GM12878 (cell line): ENCODE measurements around the gene ZNF544. TPM values are rescaled to one million over a fixed set of nuclear protein-coding genes. Genes with fewer than 3 reads are reported as not detected.

Source experiments
- ATAC-seq: fragments of 200-7000 bp; cut with Tn5 transposase; 3 replicates; pipeline ENCODE4 v1.9.1; 2020; ENCODE audit warnings: mild to moderate bottlenecking, moderate library complexity
- BruUV-seq: library from RNA; stranded (reverse); fragments of 400-500 nt; replicated peaks from 2 replicates; lab custom pipeline; 2021; lab: Mats Ljungman, UMichigan
- CTCF ChIA-PET: fragments of 300-600 bp; sonication (Branson Sonifier 250); formaldehyde crosslinking; extraction: SDS; loops from one replicate; lab custom pipeline; 2021; ENCODE audit warnings: inconsistent platforms; lab: Yijun Ruan, JAX
- POLR2A ChIA-PET: fragments of 350-600 bp; formaldehyde crosslinking; extraction: SDS; loops from one replicate; lab custom pipeline; 2021; ENCODE audit warnings: inconsistent platforms; lab: Charles Lee
- RAD21 ChIA-PET: fragments of 300-600 bp; sonication (Branson Sonifier 250); formaldehyde crosslinking; loops from one replicate; lab custom pipeline; 2023; ENCODE audit warnings: antibody characterized with exemption; ENCODE audit not compliant: unreplicated experiment; lab: Charles Lee
- SMC1A ChIA-PET: fragments of 300-600 bp; sonication (Branson Sonifier 250); formaldehyde crosslinking; loops from one replicate; lab custom pipeline; 2023; ENCODE audit not compliant: unreplicated experiment, uncharacterized antibody; lab: Charles Lee
- DNase-seq: peaks from one replicate; pipeline ENCODE4 v3.0.0-alpha.2; 2011; ENCODE audit warnings: low read depth, low spot score
- FAIRE-seq: peaks from 3 replicates; lab custom pipeline; 2011; peaks lifted over from hg19 to GRCh38; lab: Jason Lieb, UNC
- H2AFZ ChIP-seq: 2 replicates; pipeline ENCODE4 v1.6.0; 2011; ENCODE audit warnings: low read depth, low read length, control low read depth; ENCODE audit not compliant: control insufficient read depth
- H3K27ac ChIP-seq: 2 replicates; pipeline ENCODE4 v1.5.1; 2011; ENCODE audit warnings: control low read depth; ENCODE audit not compliant: control insufficient read depth, insufficient read depth
- H3K27me3 ChIP-seq, 2 experiments: replicated peaks in 1 of 2; 2 replicates each; pipeline versions ENCODE4 v1.6.0 to v1.6.1; 2011; ENCODE audit warnings: low read length in 1 of 2; ENCODE audit not compliant: control insufficient read depth in 2 of 2, insufficient read depth in 2 of 2
- H3K36me3 ChIP-seq, 2 experiments: 2 replicates each; pipeline ENCODE4 v1.5.1; 2011; ENCODE audit warnings: low read length in 1 of 2; ENCODE audit not compliant: control insufficient read depth in 2 of 2, insufficient read depth in 2 of 2
- H3K4me1 ChIP-seq: 2 replicates; pipeline ENCODE4 v1.6.1; 2011; ENCODE audit warnings: mild to moderate bottlenecking, low read length, moderate library complexity, mixed read lengths; ENCODE audit not compliant: control insufficient read depth, insufficient read depth
- H3K4me2 ChIP-seq: 2 replicates; pipeline ENCODE4 v1.6.0; 2011; ENCODE audit warnings: control low read depth; ENCODE audit not compliant: control insufficient read depth, insufficient read depth
- H3K4me3 ChIP-seq: fragments of 200-600 bp; sonication (generic); 2 replicates; pipeline ENCODE4 v1.5.1; 2016
- H3K79me2 ChIP-seq: 2 replicates; pipeline ENCODE4 v1.6.0; 2011; ENCODE audit warnings: low read length; ENCODE audit not compliant: control insufficient read depth, insufficient read depth
- H3K9ac ChIP-seq: 2 replicates; pipeline ENCODE4 v1.8.0; 2011; ENCODE audit warnings: low read length, control low read depth, mixed read lengths; ENCODE audit not compliant: control insufficient read depth, insufficient read depth
- H3K9me3 ChIP-seq: replicated peaks from 3 replicates; pipeline ENCODE4 v1.5.1; 2011; ENCODE audit warnings: mild to moderate bottlenecking, low read length; ENCODE audit not compliant: control insufficient read depth, insufficient read depth
- H4K20me1 ChIP-seq: 2 replicates; pipeline ENCODE4 v1.6.0; 2011; ENCODE audit not compliant: control insufficient read depth, insufficient read depth
- BCL11A ChIP-seq: IDR thresholded peaks from 2 replicates; pipeline ENCODE4 v1.6.1; 2011; ENCODE audit warnings: low read depth, low read length
- BHLHE40 ChIP-seq, 2 experiments: fragments of 450-650 bp in 1 of 2; IDR thresholded peaks; 2 replicates each; pipeline ENCODE4 v1.6.1; 2011 to 2017; ENCODE audit warnings: low read depth in 2 of 2, borderline replicate concordance in 1 of 2, improper control_type of control experiment in 1 of 2, low read length in 1 of 2, mild to moderate bottlenecking in 1 of 2
- BRCA1 ChIP-seq: IDR thresholded peaks from 2 replicates; pipeline ENCODE4 v1.6.1; 2011; ENCODE audit warnings: low read depth, low read length, improper control_type of control experiment
- EGR1 ChIP-seq, 2 experiments: IDR thresholded peaks; 1 replicate in 1 of 2; 2 replicates in 1 of 2; pipeline ENCODE4 v1.6.1; 2011 to 2012; ENCODE audit warnings: low read depth in 2 of 2, low read length in 2 of 2, borderline replicate concordance in 1 of 2, mild to moderate bottlenecking in 1 of 2, moderate library complexity in 1 of 2
- EP300 ChIP-seq, 2 experiments: fragments of 150-350 bp in 1 of 2; IDR thresholded peaks; 2 replicates each; pipeline ENCODE4 v1.6.1; 2011 to 2012; ENCODE audit warnings: low read depth in 2 of 2, low read length in 2 of 2, borderline replicate concordance in 1 of 2, improper control_type of control experiment in 1 of 2, inconsistent platforms in 1 of 2; ENCODE audit not compliant: control insufficient read depth in 1 of 2
- IKZF1 ChIP-seq: fragments of 450-650 bp; conservative IDR thresholded peaks from 2 replicates; pipeline ENCODE4 v1.6.1; 2017; ENCODE audit warnings: antibody characterized with exemption, mild to moderate bottlenecking
- KAT2A ChIP-seq: conservative IDR thresholded peaks from 2 replicates; pipeline ENCODE4 v1.6.1; 2011; ENCODE audit warnings: low read depth, low read length; ENCODE audit not compliant: control insufficient read depth
- LARP7 ChIP-seq: fragments of 450-650 bp; IDR thresholded peaks from 2 replicates; pipeline ENCODE4 v1.6.1; 2017; ENCODE audit warnings: mild to moderate bottlenecking
- NFXL1 ChIP-seq: fragments of 450-650 bp; IDR thresholded peaks from 2 replicates; pipeline ENCODE4 v1.6.1; 2017; ENCODE audit warnings: antibody characterized with exemption, mild to moderate bottlenecking, borderline replicate concordance
- POLR2AphosphoS5 ChIP-seq: IDR thresholded peaks from 2 replicates; pipeline ENCODE4 v1.6.1; 2011; ENCODE audit warnings: mild to moderate bottlenecking, low read length, inconsistent platforms
- SIN3A ChIP-seq: IDR thresholded peaks from 2 replicates; pipeline ENCODE4 v1.6.1; 2012; ENCODE audit warnings: low read depth, low read length, improper control_type of control experiment
- ZNF384 ChIP-seq: IDR thresholded peaks from 2 replicates; pipeline ENCODE4 v1.6.1; 2012; ENCODE audit warnings: low read depth, mild to moderate bottlenecking, low read length, improper control_type of control experiment, borderline replicate concordance
- WGBS: methylation state at CpG from one replicate; pipeline ENCODE4 v1.1.6; 2016; ENCODE audit warnings: low lambda C conversion rate; ENCODE audit not compliant: insufficient replicate concordance, insufficient coverage; ENCODE audit errors: missing lambda C conversion rate; 5-methylcytosine and 5-hydroxymethylcytosine counted together
- in situ Hi-C: fragments of 300-500 bp; cut with MboI; formaldehyde crosslinking; loops from 9 replicates; pipeline ENCODE4 v1.14.3; 2018; ENCODE audit warnings: mixed read lengths
- intact Hi-C: fragments of 100-400 bp; cut with micrococcal nuclease; formaldehyde crosslinking; loops from one replicate; pipeline ENCODE4 v1.14.2; 2022; ENCODE audit not compliant: unreplicated experiment
- polyA plus RNA-seq, 11 experiments: library from polyadenylated mRNA; depleted of rRNA in 4 of 11; unstranded in 6 of 11; stranded (reverse) in 5 of 11; fragments of >200 nt; fragmentation: Nextera tagmentation in 4 of 11; fragmentation: Illumina TruSeq in 1 of 11; extraction: Ambion mirVana in 4 of 11; extraction: Trizol in 1 of 11; gene quantifications; 1 replicate in 1 of 11; 2 replicates in 10 of 11; pipeline versions ENCODE4 v1.2.1 to v1.2.3, GENCODE V29; 2011 to 2016; ENCODE audit warnings: inconsistent platforms in 2 of 11, missing spikeins in 2 of 11, low read depth in 1 of 11
- total RNA-seq, 4 experiments: library from RNA; depleted of rRNA in 3 of 4; stranded (reverse); fragments of >200 nt in 3 of 4; fragmentation: Illumina TruSeq in 1 of 4; extraction: Trizol in 1 of 4; gene quantifications; 2 replicates each; pipeline versions ENCODE4 v1.2.1 to v1.2.3, GENCODE V29; 2013 to 2021
- TF ChIP-seq, protein P1 (sequence below): fragments of 450-650 bp; IDR thresholded peaks from 2 replicates; pipeline ENCODE4 v1.6.1; 2017; ENCODE audit warnings: mild to moderate bottlenecking, low read depth, inconsistent platforms; ENCODE audit not compliant: poor library complexity, severe bottlenecking

The ZNF544 gene
- total and polyA plus RNA-seq, 10 of the 15 experiments (the other 5 are each of a cell fraction or from before 2014, with no cell fraction given), result 27.3 to 70.1 (median 42.6) TPM

DNA sequence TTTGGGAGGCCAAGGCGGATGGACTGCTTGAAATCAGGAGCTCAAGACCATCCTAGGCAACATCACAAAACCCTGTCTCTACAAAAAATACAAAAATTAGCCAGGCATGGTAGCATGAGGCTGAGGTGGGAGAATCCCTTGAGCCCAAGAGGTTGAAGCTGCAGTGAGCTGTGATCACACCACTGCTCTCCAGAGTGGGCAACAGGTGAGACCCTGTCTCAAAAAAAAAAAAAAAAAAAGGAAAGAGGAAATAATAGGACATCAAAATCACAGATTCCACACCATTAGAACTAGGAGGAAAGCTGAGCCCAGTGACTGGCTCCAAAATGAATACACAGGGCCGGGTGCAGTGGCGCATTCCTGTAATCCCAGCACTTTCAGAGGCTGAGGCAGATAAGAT lies 46.9 kb downstream of the ZNF544 start:
- 96% methylated on average over 3 of the region's 3 CpGs for WGBS
- H4K20me1 ChIP-seq, result no peaks in the 10 kb centered on the region
- DNase-seq (no peak), ATAC-seq (no peak), FAIRE-seq (no peak)
- TF ChIP-seq POLR2AphosphoS5 (no peak), ZNF384 (no peak)
- no peaks in the 10 kb centered on the region for H3K36me3 ChIP-seq
- no peak overlapping the region for H3K4me2 ChIP-seq
- no peak overlapping the region for H3K4me3 ChIP-seq
- no peak overlapping the region for H2AFZ ChIP-seq
- in situ Hi-C loops (loop anchor here (10.0 kb wide), 1 partner anchor 1861 kb away; no protein-coding TSS in a partner anchor), intact Hi-C loops (no loop called here)
- ChIA-PET CTCF (interaction anchor here (0.8 kb wide), 1 partner anchor 34 kb away, joined by 3 read pairs; no protein-coding TSS in a partner anchor), SMC1A (no interaction called here), POLR2A (interaction anchor here (1.1 kb wide), 1 partner anchor 21 kb away, joined by 3 read pairs; no protein-coding TSS in a partner anchor), RAD21 (no interaction called here)
- no peak overlapping the region for H3K27ac ChIP-seq
- no peaks in the 10 kb centered on the region; the same call in 1 of the 2 replicates for H3K4me1 ChIP-seq
- BruUV-seq, result no TSS peak
- no peak overlapping the region for H3K9ac ChIP-seq
- peaks cover 16% of the 10 kb centered on the region for H3K79me2 ChIP-seq
- peaks cover 5% of the 10 kb centered on the region for H3K9me3 ChIP-seq
- no peaks in the 10 kb centered on the region for H3K27me3 ChIP-seq

DNA sequence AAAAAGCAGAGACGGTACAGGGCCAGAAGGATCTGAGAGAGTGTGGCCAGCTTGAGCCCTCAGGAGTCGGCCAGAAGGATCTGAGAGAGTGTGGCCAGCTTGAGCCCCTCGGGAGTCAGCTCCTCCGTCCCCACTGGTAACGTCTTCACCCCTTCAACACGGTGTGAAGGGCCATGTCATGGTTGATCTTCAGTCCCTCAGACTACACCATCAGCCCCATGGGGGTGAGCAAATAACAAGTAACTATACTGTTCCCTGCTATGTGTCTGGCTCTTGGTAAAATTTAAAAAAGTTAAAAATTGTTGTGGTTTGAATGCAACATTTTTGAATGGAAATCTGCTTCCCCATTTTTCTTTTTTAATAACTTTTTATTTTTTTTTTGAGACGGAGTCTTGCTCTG lies 48.5 kb downstream of the ZNF544 start:
- ChIA-PET RAD21 (no interaction called here), CTCF (no interaction called here)
- peaks cover 4% of the 10 kb centered on the region for H3K9me3 ChIP-seq
- TF ChIP-seq SIN3A (no peak), BRCA1 (no peak), EP300 (IDR thresholded peaks at IDR 0.05; ENCODE audit: borderline replicate concordance in 1 of 2, control insufficient read depth in 1 of 2, low read depth in 2 of 2, low read length in 2 of 2) (no peak), IKZF1 (no peak), LARP7 (no peak), KAT2A (no peak), EGR1 (IDR thresholded peaks at IDR 0.05; ENCODE audit: borderline replicate concordance in 1 of 2, low read depth in 2 of 2, low read length in 2 of 2) (no peak), BCL11A (no peak), BHLHE40 (IDR thresholded peaks at IDR 0.05; ENCODE audit: borderline replicate concordance in 1 of 2, low read depth in 2 of 2, low read length in 1 of 2) (no peak), NFXL1 (no peak)
- TF ChIP-seq, protein P1, sequence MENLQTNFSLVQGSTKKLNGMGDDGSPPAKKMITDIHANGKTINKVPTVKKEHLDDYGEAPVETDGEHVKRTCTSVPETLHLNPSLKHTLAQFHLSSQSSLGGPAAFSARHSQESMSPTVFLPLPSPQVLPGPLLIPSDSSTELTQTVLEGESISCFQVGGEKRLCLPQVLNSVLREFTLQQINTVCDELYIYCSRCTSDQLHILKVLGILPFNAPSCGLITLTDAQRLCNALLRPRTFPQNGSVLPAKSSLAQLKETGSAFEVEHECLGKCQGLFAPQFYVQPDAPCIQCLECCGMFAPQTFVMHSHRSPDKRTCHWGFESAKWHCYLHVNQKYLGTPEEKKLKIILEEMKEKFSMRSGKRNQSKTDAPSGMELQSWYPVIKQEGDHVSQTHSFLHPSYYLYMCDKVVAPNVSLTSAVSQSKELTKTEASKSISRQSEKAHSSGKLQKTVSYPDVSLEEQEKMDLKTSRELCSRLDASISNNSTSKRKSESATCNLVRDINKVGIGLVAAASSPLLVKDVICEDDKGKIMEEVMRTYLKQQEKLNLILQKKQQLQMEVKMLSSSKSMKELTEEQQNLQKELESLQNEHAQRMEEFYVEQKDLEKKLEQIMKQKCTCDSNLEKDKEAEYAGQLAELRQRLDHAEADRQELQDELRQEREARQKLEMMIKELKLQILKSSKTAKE, result no peak
- TF ChIP-seq, all 136 proteins: peak for 0
- H2AFZ ChIP-seq, result no peak overlapping the region
- H3K27me3 ChIP-seq, result no peaks in the 10 kb centered on the region
- no peak overlapping the region for H3K4me3 ChIP-seq
- in situ Hi-C loops, result loop anchor here (10.0 kb wide), 1 partner anchor 1862 kb away; no protein-coding TSS in a partner anchor
- intact Hi-C loops, result no loop called here
- no peak overlapping the region for H3K27ac ChIP-seq
- ChIA-PET POLR2A (no interaction called here), SMC1A (no interaction called here)
- DNase-seq (no peak), ATAC-seq (no peak), FAIRE-seq (no peak)
- H4K20me1 ChIP-seq, result no peaks in the 10 kb centered on the region
- H3K4me1 ChIP-seq, result no peaks in the 10 kb centered on the region; the same call in 1 of the 2 replicates
- 81% methylated on average over 6 of the region's 7 CpGs for WGBS
- H3K36me3 ChIP-seq, result no peaks in the 10 kb centered on the region
- H3K4me2 ChIP-seq, result no peak overlapping the region
- H3K79me2 ChIP-seq, result peaks cover 18% of the 10 kb centered on the region
- H3K9ac ChIP-seq, result no peak overlapping the region
- BruUV-seq, result no TSS peak
